Endothelial cell of umbilical vein (primary cell): ENCODE results near the gene NLRP8.

Experiments
- EZH2 ChIP-seq: IDR thresholded peaks from 2 replicates; pipeline ENCODE4 v1.6.1; 2012; ENCODE audit warnings: borderline replicate concordance, low read depth, mild to moderate bottlenecking, moderate library complexity, low read length, inconsistent platforms; ENCODE audit not compliant: severe bottlenecking
- FOS ChIP-seq: IDR thresholded peaks from 2 replicates; pipeline ENCODE4 v1.6.1; 2011; ENCODE audit warnings: mild to moderate bottlenecking, low read length, moderate library complexity, borderline replicate concordance; ENCODE audit not compliant: insufficient read depth
- JUN ChIP-seq: IDR thresholded peaks from 2 replicates; pipeline ENCODE4 v1.6.1; 2011; ENCODE audit warnings: borderline replicate concordance, low read depth; ENCODE audit not compliant: insufficient read length, insufficient read depth
- POLR2A ChIP-seq: IDR thresholded peaks from 2 replicates; pipeline ENCODE4 v1.6.1; 2012; ENCODE audit warnings: low read depth, mild to moderate bottlenecking, control low read depth, low read length
- POLR2AphosphoS5 ChIP-seq: IDR thresholded peaks from 2 replicates; pipeline ENCODE4 v1.6.1; 2012; ENCODE audit warnings: low read depth, mild to moderate bottlenecking, control low read depth, low read length, moderate library complexity; ENCODE audit not compliant: insufficient read depth
- TF ChIP-seq, protein P1 (sequence below), 2 donors: IDR thresholded peaks; 1 replicate in 1 of 2; 2 replicates in 1 of 2; pipeline ENCODE4 v1.5.1; 2011; ENCODE audit warnings: low read length in 2 of 2, mild to moderate bottlenecking in 2 of 2, moderate library complexity in 2 of 2, control low read depth in 1 of 2, inconsistent platforms in 1 of 2, low read depth in 1 of 2; ENCODE audit not compliant: insufficient read depth in 1 of 2; ENCODE audit errors: extremely low read depth in 1 of 2
- TF ChIP-seq, protein P2 (sequence below): IDR thresholded peaks from 2 replicates; pipeline ENCODE4 v1.6.1; 2011; ENCODE audit not compliant: insufficient read depth, insufficient read length

DNA sequence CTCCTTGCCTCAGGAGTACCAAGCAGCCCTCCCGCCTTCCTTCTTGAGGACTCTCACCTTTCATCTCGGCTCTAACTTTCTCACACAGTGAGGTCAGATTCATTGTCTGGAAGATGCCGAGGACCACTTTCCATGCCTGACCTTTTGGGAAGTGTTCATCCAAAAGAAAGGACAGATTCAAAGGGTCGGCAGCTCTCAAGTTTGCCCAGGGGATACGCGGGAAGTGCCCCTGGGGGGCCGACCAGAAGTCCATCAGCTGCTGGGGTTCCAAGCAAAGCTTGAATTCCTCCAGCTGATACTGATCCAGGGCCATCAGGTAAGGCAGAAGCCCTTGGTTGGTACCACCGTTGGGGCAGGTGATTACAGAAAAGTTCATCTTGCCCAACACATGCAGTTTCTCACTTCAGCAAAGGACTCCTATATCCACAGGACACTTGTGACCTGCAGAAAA is 15.7 kb upstream of the NLRP8 start, which contains the start of gene NLRP13:
- TF ChIP-seq, protein P1, sequence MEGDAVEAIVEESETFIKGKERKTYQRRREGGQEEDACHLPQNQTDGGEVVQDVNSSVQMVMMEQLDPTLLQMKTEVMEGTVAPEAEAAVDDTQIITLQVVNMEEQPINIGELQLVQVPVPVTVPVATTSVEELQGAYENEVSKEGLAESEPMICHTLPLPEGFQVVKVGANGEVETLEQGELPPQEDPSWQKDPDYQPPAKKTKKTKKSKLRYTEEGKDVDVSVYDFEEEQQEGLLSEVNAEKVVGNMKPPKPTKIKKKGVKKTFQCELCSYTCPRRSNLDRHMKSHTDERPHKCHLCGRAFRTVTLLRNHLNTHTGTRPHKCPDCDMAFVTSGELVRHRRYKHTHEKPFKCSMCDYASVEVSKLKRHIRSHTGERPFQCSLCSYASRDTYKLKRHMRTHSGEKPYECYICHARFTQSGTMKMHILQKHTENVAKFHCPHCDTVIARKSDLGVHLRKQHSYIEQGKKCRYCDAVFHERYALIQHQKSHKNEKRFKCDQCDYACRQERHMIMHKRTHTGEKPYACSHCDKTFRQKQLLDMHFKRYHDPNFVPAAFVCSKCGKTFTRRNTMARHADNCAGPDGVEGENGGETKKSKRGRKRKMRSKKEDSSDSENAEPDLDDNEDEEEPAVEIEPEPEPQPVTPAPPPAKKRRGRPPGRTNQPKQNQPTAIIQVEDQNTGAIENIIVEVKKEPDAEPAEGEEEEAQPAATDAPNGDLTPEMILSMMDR (IDR thresholded peaks at IDR 0.05; ENCODE audit: extremely low read depth in 1 of 2, insufficient read depth in 1 of 2, low read depth in 1 of 2, low read length in 2 of 2) = no peak
- no peak for TF ChIP-seq POLR2A
- no peak for TF ChIP-seq EZH2
- TF ChIP-seq, protein P2, sequence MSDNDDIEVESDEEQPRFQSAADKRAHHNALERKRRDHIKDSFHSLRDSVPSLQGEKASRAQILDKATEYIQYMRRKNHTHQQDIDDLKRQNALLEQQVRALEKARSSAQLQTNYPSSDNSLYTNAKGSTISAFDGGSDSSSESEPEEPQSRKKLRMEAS = no peak
- TF ChIP-seq JUN = no peak
- no peak for TF ChIP-seq POLR2AphosphoS5
- no peak for TF ChIP-seq FOS
